Measurements from ENCODE around the gene B4GALT3. TPM values are rescaled to one million over a fixed set of nuclear protein-coding genes. Genes with fewer than 3 reads are reported as not detected.

Gene B4GALT3
- total RNA-seq, 3 donors from 2014 or later, result 25.1 to 35.9 (median 33.3) TPM

- DNase-seq, result peak; percentile 91 to 97 (median 91)
- TF ChIP-seq CTCF (IDR thresholded peaks at IDR 0.05), result no peak
- Histone ChIP-seq H3K4me3 (peak within 1 kb of the TSS; percentile 49), H3K36me3 (ENCODE audit: low read depth) (no peaks in the 10 kb centered on the region), H3K9me3 (no peaks in the 10 kb centered on the region), H3K4me1 (ENCODE audit: low read depth) (peaks cover 16% of the 10 kb centered on the region)
- intact Hi-C loops (cut with DNase I, micrococcal nuclease), result no loop called here
- peak; percentile 94 for ATAC-seq
Observed at GRCh38 chr1:161132410-161133219, 44.7 kb downstream of the B4GALT3 start, which contains the start of gene DEDD. Gene DEDD (minus strand): TSS chr1:161132667. CDS start chr1:161124462, 8,205 bp downstream.

GRCh38 chr1:161131523-161132409 lies 45.5 kb downstream of the B4GALT3 start:
- TF ChIP-seq CTCF (IDR thresholded peaks at IDR 0.05), result no peak
- intact Hi-C loops (cut with DNase I, micrococcal nuclease), result no loop called here
- H3K4me1 ChIP-seq (ENCODE audit: low read depth), result peaks cover 16% of the 10 kb centered on the region
- ATAC-seq, result no peak
- DNase-seq, result peak in 1 of 3 donors; percentile 21
- no peaks in the 10 kb centered on the region for H3K36me3 ChIP-seq (ENCODE audit: low read depth)
- peak overlapping the region; percentile 49 for H3K4me3 ChIP-seq
- H3K9me3 ChIP-seq, result no peaks in the 10 kb centered on the region

GRCh38 chr1:161130266-161130665 lies 47.0 kb downstream of the B4GALT3 start:
- H3K4me3 ChIP-seq, result no peak overlapping the region
- H3K9me3 ChIP-seq, result no peaks in the 10 kb centered on the region
- intact Hi-C loops (cut with DNase I, micrococcal nuclease), result no loop called here
- no peak for TF ChIP-seq CTCF (IDR thresholded peaks at IDR 0.05)
- DNase-seq, result no peak
- peaks cover 16% of the 10 kb centered on the region for H3K4me1 ChIP-seq (ENCODE audit: low read depth)
- ATAC-seq, result no peak
- no peaks in the 10 kb centered on the region for H3K36me3 ChIP-seq (ENCODE audit: low read depth)

- Histone ChIP-seq H3K4me3 (no peak overlapping the region), H3K4me1 (ENCODE audit: low read depth) (peaks cover 8% of the 10 kb centered on the region), H3K9me3 (no peaks in the 10 kb centered on the region), H3K36me3 (ENCODE audit: low read depth) (no peaks in the 10 kb centered on the region)
- no peak for ATAC-seq
- intact Hi-C loops (cut with DNase I, micrococcal nuclease), result no loop called here
- TF ChIP-seq CTCF (IDR thresholded peaks at IDR 0.05), result no peak
- DNase-seq, result no peak
Observed at GRCh38 chr1:161128591-161129420, 48.5 kb downstream of the B4GALT3 start.

- Histone ChIP-seq H3K36me3 (ENCODE audit: low read depth) (peaks cover 5% of the 10 kb centered on the region), H3K4me3 (no peak overlapping the region), H3K9me3 (no peaks in the 10 kb centered on the region), H3K4me1 (ENCODE audit: low read depth) (peaks cover 3% of the 10 kb centered on the region)
- intact Hi-C loops (cut with DNase I, micrococcal nuclease), result no loop called here
- DNase-seq, result no peak
- ATAC-seq, result no peak
- no peak for TF ChIP-seq CTCF (IDR thresholded peaks at IDR 0.05)
Observed at GRCh38 chr1:161127649-161128048, 49.7 kb downstream of the B4GALT3 start.

All from mucosa of descending colon (tissue), 3 donors.